ENCODE measurements around the gene LRRIQ3. TPM values are rescaled to one million over a fixed set of nuclear protein-coding genes. Genes with fewer than 3 reads are reported as not detected.

The LRRIQ3 gene
- total and polyA plus RNA-seq, 2 donors (not counting 3 experiments of a cell fraction or from before 2014, with no cell fraction given) = 0.21 to 1.1 TPM

- TF ChIP-seq GATA2 (IDR thresholded peaks at IDR 0.05; ENCODE audit: insufficient read depth, insufficient read length, low read depth, low read length) (no peak), POLR2AphosphoS5 (IDR thresholded peaks at IDR 0.05; ENCODE audit: insufficient read depth, low read depth, low read length) (no peak), POLR2A (IDR thresholded peaks at IDR 0.05; ENCODE audit: low read depth, low read length) (no peak), FOS (IDR thresholded peaks at IDR 0.05; ENCODE audit: borderline replicate concordance, insufficient read depth, low read length) (no peak), EZH2 (IDR thresholded peaks at IDR 0.05; ENCODE audit: borderline replicate concordance, low read depth, low read length, severe bottlenecking) (no peak), CTCF (IDR thresholded peaks at IDR 0.05; ENCODE audit: extremely low read depth in 1 of 2, insufficient read depth in 1 of 2, low read depth in 1 of 2, low read length in 2 of 2) (no peak), JUN (IDR thresholded peaks at IDR 0.05; ENCODE audit: borderline replicate concordance, insufficient read depth, insufficient read length, low read depth) (no peak), MYC (IDR thresholded peaks at IDR 0.05; ENCODE audit: low read depth, low read length) (no peak)
- TF ChIP-seq, protein P1, sequence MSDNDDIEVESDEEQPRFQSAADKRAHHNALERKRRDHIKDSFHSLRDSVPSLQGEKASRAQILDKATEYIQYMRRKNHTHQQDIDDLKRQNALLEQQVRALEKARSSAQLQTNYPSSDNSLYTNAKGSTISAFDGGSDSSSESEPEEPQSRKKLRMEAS (IDR thresholded peaks at IDR 0.05; ENCODE audit: insufficient read depth, insufficient read length) = no peak
- POLR2A ChIA-PET = no interaction called here
Observed at GRCh38 chr1:74057719-74058118, 140.3 kb downstream of the LRRIQ3 start.

More at GRCh38 chr1:74057719-74058118, 140.3 kb downstream of the LRRIQ3 start:
- H3K79me2 ChIP-seq (ENCODE audit: control insufficient read depth, insufficient read depth, low read length) = no peaks in the 10 kb centered on the region
- no peaks in the 10 kb centered on the region for H3K27me3 ChIP-seq (ENCODE audit: control insufficient read depth in 2 of 2, insufficient read depth in 2 of 2, low read length in 2 of 2)
- H2AFZ ChIP-seq (ENCODE audit: low read depth, low read length) = no peak overlapping the region
- no peaks in the 10 kb centered on the region for H4K20me1 ChIP-seq (replicated peaks; ENCODE audit: control insufficient read depth, extremely low read depth, insufficient read depth, low read length)
- H3K36me3 ChIP-seq (ENCODE audit: control insufficient read depth in 2 of 2, extremely low read depth in 1 of 2, insufficient read depth in 2 of 2, low read length in 2 of 2) = no peaks in the 10 kb centered on the region
- H3K27ac ChIP-seq (ENCODE audit: insufficient read depth, low read depth, low read length) = no peak overlapping the region
- dilution Hi-C loops (cut with MboI; ENCODE audit: extremely low pct_ligation_motif_present, low sequenced_read_pairs) = no loop called here
- no peak overlapping the region for H3K4me3 ChIP-seq (replicated peaks in 1 of 3; ENCODE audit: insufficient read depth in 1 of 3, low read depth in 1 of 3, low read length in 3 of 3)
- no peak overlapping the region for H3K4me2 ChIP-seq (ENCODE audit: insufficient read depth, low read length)
- CTCF ChIA-PET = no interaction called here
- FAIRE-seq (no peak), DNase-seq (ENCODE audit: low read depth, low spot score) (no peak)
- intact Hi-C loops (cut with micrococcal nuclease) = no loop called here
- H3K4me1 ChIP-seq (ENCODE audit: control insufficient read depth, extremely low read depth, insufficient read depth, low read length) = no peaks in the 10 kb centered on the region
- BruUV-seq (replicated peaks) = no TSS peak
- H3K9ac ChIP-seq (replicated peaks; ENCODE audit: extremely low read depth, insufficient read depth, low read length) = no peak overlapping the region
- H3K9me1 ChIP-seq (replicated peaks; ENCODE audit: control insufficient read depth, extremely low read depth, insufficient read depth, low read length) = no peaks in the 10 kb centered on the region
- H3K9me3 ChIP-seq (replicated peaks; ENCODE audit: control insufficient read depth, insufficient read depth, low read length) = peaks cover 4% of the 10 kb centered on the region
